T-helper 1 cell treated with Interleukin-12 subunit alpha and Interleukin-12 subunit beta and Interleukin-4 antibody, amounts not matched to agents 30 μg/mL and 1 μg/mL, for 36 hours (primary cell): ENCODE measurements around the gene KNDC1.
"Not testable (repeated sequence)": the region's sequence is repeated elsewhere in the genome, so short reads cannot be mapped to it uniquely, and the experiment has no call there.

Source experiments
- H3K27ac Mint-ChIP-seq: one replicate; pipeline ENCODE4 v1.8.0; 2021; ENCODE audit warnings: mild to moderate bottlenecking, mixed read lengths
- H3K27me3 Mint-ChIP-seq: one replicate; pipeline ENCODE4 v1.8.0; 2021; ENCODE audit warnings: low read depth, mixed read lengths
- H3K36me3 Mint-ChIP-seq: one replicate; pipeline ENCODE4 v1.8.0; 2021; ENCODE audit warnings: low read depth, mixed read lengths
- H3K4me1 Mint-ChIP-seq: one replicate; pipeline ENCODE4 v1.8.0; 2021; ENCODE audit warnings: low read depth, mixed read lengths
- H3K4me3 Mint-ChIP-seq: one replicate; pipeline ENCODE4 v1.8.0; 2021; ENCODE audit warnings: mild to moderate bottlenecking, moderate library complexity, mixed read lengths
- H3K9me3 Mint-ChIP-seq: one replicate; pipeline ENCODE4 v1.8.0; 2021; ENCODE audit warnings: mixed read lengths

Gene KNDC1

DNA sequence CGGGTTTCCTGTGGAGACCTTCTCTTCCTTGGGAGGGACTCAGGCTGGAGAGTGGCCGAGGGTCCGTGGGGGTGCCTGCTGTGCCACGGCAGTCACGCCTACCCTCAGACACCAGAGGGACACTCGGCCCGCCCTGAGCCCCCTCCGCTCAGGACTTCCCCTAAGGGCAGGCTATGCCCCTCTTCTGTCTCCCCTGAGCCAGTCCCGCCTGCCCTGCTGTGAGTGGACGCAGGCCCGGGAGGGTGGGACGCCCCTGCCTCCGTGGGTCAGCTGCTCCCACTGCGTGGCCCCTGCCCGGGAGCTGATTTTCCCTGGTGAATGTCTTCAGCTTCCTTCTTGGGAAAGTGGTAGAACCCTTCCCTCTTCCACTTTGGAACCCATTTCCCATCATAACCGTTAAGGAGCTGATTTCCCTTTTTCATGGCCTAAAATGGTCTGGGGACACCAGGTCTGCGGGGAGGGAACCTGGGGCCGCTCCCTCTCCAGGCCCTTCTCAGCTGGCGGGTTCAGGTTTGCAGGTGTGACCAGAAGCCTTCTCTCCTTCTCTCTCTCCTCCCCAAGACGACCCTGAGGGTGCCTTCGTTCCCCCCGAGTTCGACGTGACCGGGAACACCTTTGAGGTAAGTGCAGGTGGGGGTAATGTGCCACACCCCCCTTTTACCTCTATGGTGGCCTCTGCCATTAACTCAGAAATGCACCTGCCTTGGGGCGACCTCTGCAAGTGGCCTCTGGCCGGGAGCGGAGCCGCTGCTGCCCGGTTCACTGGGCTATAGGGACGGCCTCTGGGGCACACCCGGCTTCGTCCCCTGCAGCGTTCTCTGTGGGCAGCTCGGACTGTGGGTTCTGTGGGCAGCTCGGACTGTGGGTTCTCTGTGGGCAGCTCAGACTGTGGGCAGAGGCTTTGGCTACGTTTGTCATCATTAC is 7.9 kb downstream of the KNDC1 start:
- Mint-ChIP-seq H3K27ac (no peak overlapping the region), H3K9me3 (no peaks in the 10 kb centered on the region), H3K4me1 (no peaks in the 10 kb centered on the region), H3K36me3 (no peaks in the 10 kb centered on the region), H3K27me3 (no peaks in the 10 kb centered on the region), H3K4me3 (no peak overlapping the region)

DNA sequence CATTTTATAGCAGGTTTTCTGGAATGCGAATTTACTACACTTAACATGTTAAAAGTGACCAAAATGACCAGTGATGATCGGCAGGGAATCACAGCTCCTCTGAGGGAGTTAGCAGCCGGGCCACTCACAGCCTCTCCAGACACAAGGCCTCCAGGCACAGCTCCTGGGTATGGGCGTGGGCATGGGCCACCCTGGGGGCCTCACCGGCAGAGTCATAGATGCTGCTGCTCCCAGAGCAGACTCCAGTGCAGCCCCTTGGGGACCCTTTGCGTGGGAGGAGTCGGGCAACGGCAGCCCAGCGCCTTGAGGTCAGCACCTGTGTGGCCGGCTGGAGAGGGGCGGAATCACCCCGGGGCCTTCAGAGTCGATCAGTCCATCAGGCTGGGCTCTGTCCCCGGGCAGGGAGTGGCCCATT is 8.6 kb downstream of the KNDC1 start:
- H3K4me3 Mint-ChIP-seq: no peak overlapping the region
- no peaks in the 10 kb centered on the region for H3K9me3 Mint-ChIP-seq
- H3K27ac Mint-ChIP-seq: no peak overlapping the region
- peaks cover 4% of the 10 kb centered on the region for H3K27me3 Mint-ChIP-seq
- H3K4me1 Mint-ChIP-seq: no peaks in the 10 kb centered on the region
- no peaks in the 10 kb centered on the region for H3K36me3 Mint-ChIP-seq

DNA sequence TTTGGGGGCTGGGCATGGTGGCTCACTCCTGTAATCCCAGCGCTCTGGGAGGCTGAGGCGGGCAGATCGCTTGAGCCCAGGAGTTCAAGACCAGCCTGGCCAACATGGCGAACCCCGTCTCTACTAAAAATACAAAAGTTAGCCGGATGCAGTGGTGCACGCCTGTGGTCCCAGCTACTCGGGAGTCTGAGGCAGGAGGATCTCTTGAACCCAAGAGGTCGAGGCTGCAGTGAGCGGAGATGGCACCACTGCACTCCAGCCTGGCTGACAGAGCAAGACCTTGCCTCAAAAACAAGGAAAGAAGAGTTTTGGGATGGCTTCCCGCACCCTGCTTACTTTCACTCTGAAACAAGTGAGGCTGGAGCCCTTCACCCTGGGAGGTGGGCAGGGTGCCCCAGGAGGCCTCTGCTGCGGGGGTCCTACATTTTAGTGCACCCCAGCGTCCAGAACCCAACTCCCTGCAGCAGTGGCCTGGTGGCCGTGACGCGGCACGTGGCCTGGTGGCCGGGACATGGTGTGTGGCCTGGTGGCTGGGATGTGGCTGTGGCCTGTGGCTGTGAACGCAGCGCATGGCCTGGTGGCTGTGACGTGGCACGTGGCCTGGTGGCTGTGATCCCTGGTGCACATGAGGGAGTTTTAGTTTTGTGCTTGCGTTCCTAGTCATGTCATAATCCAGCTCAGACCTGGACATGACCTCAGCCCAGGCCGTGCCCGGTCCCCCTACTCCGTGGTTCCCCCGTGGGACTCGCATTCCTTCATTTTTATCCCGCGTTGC is 9.3 kb downstream of the KNDC1 start:
- Mint-ChIP-seq H3K27me3 (peaks cover 4% of the 10 kb centered on the region), H3K36me3 (no peaks in the 10 kb centered on the region), H3K4me1 (no peaks in the 10 kb centered on the region), H3K27ac (no peak overlapping the region), H3K9me3 (no peaks in the 10 kb centered on the region), H3K4me3 (no peak overlapping the region)

DNA sequence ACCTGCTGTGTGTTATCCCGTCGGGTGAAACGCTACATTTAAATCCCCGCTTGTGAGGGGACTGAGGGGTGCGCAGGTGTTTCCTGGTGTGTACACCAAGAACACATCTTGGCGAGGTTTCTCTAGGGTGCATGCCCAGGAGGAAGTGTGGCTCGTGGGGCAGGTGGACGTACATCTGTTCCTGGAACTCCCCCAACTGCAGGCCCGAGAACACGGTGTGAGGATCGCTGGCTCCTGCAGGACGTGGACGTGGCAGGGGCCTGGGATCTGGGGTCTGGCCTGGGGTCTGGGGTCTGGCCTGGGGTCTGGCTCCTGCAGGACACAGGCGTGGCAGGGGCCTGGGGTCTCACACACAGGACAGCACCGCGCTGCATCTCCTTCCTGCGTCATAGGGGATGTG is 10.1 kb downstream of the KNDC1 start:
- Mint-ChIP-seq H3K36me3 (no peaks in the 10 kb centered on the region), H3K27me3 (peaks cover 4% of the 10 kb centered on the region), H3K9me3 (no peaks in the 10 kb centered on the region), H3K4me3 (no peak overlapping the region), H3K27ac (no peak overlapping the region), H3K4me1 (no peaks in the 10 kb centered on the region)

DNA sequence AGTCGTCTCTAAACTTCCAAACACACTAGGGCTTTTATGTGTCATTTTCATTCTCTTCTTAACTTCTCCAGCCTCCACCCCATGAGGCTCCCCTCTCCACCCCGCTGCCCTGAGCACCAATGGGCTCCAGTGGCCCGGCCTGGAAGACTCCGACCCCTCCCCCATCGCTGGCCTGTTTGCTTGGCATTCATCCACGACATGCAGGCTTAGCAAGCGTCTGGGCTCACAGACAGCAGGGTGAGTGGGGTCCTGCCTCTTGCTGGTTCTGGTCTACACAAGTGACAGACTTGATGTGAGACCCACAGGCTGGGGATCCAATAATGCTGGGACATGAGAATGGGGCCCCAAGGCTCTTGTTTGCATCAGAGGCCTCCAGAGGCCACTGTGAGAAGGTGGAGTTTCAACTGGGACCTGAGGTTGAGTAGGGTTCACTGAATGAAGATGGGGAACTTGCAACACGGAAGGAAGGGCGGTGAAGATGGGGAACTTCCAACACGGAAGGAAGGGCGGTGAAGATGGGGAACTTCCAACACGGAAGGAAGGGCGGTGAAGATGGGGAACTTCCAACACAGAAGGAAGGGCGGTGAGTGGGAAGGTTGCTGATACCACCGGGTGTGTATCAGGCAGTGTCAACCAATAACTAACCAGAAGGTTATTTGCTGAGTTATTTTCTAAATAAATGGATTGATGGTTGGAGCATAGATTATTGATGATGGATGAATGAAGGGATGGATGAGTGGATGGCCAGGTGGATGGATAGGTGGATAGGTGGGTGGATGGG is 14.0 kb downstream of the KNDC1 start:
- Mint-ChIP-seq H3K27ac (no peak overlapping the region), H3K36me3 (peaks cover 5% of the 10 kb centered on the region), H3K4me1 (no peaks in the 10 kb centered on the region), H3K4me3 (no peak overlapping the region), H3K9me3 (peaks cover 18% of the 10 kb centered on the region), H3K27me3 (peaks cover 4% of the 10 kb centered on the region)

DNA sequence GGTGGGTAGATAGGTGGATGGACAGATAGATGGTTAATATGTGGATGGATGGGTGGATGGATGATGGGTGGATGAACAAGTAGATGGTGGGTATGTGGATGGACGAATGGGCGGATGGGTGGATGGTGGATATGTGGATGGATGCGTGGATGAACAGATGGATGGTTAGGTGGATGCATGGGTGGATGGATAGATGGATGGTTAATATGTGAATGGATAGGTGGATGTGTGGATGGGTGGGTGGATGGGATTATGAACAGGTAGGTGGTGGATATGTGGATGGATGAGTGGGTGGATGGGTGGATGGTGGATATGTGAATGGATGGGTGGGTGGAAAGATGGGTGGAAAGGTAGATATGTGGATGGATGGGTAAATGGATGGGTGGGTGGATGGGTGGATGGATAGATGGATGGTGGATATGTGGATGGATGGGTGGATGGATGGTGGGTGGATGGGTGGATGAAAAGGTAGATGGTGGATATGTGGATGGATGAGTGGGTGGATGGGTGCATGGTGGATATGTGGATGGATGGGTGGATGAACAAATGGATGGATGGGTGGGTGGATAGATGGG is 14.8 kb downstream of the KNDC1 start:
- H3K27me3 Mint-ChIP-seq: peaks cover 4% of the 10 kb centered on the region
- no peak overlapping the region for H3K27ac Mint-ChIP-seq
- H3K4me3 Mint-ChIP-seq: no peak overlapping the region
- H3K36me3 Mint-ChIP-seq: peaks cover 5% of the 10 kb centered on the region
- no peaks in the 10 kb centered on the region for H3K4me1 Mint-ChIP-seq
- H3K9me3 Mint-ChIP-seq: peaks cover 18% of the 10 kb centered on the region

DNA sequence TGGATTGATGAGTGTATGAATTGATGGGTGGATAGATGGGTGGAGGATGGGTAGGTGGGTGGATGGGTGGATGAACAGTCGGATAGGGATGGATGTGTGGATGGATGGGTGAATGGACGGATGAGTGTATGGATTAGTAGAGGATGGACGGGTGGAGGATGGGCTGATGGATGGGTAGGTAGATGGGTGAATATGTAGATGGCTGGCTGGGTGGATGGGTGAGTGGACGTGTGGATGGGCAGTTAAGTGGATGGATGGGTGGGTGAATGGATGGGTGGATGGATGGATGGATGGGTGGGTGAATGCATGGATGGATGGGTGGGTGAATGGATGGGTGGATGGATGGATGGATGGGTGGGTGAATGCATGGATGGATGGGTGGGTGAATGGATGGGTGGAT is 15.6 kb downstream of the KNDC1 start:
- not testable (repeated sequence) for H3K27me3 Mint-ChIP-seq, H3K4me1 Mint-ChIP-seq, H3K4me3 Mint-ChIP-seq, H3K27ac Mint-ChIP-seq, H3K36me3 Mint-ChIP-seq
- H3K9me3 Mint-ChIP-seq: peaks cover 18% of the 10 kb centered on the region

DNA sequence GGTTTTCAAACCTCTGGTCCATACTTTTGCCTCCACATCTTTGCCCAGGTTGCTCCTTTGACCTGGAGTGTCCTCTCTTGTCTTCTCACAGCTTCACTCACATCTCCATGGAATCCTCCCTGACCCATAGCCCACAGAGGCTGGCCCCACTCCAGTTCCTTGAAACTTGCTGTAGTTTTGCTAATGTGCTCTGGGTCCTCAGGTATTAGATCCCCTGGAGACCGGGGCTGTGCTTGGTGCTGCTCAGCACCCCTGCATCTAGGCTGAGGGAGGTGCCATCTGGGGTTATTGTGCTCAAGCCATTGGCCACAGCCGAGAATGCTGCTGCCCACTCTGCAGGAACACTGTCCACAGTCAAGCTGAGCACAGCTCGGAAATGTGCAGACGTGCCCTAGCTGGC is 16.5 kb downstream of the KNDC1 start:
- Mint-ChIP-seq H3K27ac (no peak overlapping the region), H3K9me3 (peaks cover 18% of the 10 kb centered on the region), H3K4me1 (no peaks in the 10 kb centered on the region), H3K36me3 (peaks cover 5% of the 10 kb centered on the region), H3K27me3 (peaks cover 4% of the 10 kb centered on the region), H3K4me3 (no peak overlapping the region)

DNA sequence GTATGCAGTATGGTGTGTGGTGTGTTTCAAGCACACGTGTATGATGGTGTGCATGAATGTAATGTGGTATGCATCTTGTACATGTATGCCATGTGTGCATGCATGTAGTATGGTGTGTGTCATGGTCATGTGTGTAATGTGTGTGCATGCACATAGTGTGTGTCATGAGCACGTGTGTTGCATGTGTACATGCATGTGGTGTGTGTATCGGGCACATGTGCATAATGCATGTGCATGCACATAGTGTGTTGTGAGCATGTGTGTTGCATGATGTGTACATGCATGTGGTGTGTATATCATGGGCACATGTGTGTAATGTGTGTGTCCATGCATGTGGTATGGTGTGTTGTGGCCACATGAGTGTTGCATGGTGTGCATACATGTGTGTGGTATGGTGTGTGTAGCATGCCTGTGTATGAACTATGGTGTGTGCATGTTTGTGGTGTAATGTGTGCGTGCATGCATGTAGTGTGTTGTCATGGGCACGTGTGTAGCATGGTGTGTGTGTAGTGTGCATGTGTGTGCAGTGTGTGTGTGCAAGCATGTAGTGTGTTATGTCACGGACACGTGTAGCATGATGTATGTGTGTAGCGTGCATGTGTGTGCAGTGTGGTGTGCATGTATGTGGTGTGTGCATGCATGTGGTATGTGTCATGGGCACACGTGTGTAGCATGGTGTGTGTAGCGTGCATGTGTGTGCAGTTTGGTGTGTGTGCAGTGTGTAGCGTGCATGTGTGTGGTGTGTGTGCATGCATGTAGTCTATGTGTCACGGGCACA is 17.6 kb downstream of the KNDC1 start:
- Mint-ChIP-seq H3K9me3 (peaks cover 18% of the 10 kb centered on the region), H3K36me3 (peaks cover 5% of the 10 kb centered on the region), H3K4me1 (no peaks in the 10 kb centered on the region), H3K27me3 (peaks cover 4% of the 10 kb centered on the region), H3K4me3 (no peak overlapping the region), H3K27ac (no peak overlapping the region)

DNA sequence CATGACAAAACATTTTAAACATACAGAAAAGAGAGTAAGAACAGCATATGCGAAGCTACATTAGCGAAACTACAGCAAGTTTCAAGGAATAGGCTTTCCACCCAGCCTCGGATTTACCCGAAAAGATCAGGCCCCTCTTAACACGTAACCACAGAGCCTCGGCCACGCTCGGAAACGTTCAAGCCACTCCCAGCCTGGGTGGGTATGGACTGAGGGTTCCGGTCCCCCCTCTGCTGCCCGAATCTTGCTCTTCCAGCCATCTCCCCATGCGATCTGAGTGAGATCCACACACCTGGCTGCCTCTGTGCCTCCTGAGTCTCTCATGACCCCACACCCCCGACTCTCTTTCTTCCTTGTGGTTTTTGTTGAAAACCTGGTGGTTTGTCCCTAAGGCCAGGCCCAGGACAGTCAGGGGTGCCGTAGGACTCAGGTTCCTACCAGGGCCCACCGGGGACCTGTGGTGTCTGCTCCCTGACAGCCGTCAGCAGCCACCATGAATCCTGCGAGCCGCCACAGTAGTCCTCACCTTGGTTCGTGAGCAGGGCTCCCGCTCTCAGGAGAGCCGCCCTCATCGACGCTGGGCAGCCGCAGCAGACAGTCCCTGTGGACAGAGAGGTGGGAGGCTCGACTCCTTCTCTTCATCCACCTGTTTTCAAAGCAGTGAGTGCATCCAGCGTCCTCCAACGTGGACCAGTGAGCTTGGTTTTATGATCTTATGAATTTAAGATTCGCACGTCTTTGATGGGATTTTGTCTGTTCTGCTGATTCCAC is 18.5 kb downstream of the KNDC1 start:
- H3K4me1 Mint-ChIP-seq: no peaks in the 10 kb centered on the region
- peaks cover 18% of the 10 kb centered on the region for H3K9me3 Mint-ChIP-seq
- no peak overlapping the region for H3K27ac Mint-ChIP-seq
- H3K27me3 Mint-ChIP-seq: no peaks in the 10 kb centered on the region
- H3K36me3 Mint-ChIP-seq: peaks cover 5% of the 10 kb centered on the region
- H3K4me3 Mint-ChIP-seq: no peak overlapping the region

DNA sequence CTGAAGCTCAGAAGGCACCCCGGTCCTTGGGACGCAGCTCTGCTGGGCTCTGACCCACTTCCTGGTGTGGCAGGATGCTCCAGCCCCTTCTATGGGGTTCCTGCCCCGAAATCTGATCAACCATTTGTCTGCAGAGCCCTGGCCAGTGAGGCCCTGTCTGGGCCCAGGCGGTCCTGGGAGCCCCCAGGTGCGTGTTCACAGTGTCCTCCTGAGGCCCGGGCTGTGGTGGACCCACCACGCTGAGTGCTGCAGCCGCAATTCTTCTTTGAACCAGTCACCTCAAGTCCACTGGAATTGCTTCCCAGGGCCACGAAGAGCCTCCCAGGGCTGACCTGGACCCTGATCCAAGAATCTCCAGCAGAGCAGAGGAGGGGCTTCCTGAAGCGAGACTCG is 19.1 kb downstream of the KNDC1 start:
- Mint-ChIP-seq H3K9me3 (peaks cover 21% of the 10 kb centered on the region), H3K36me3 (peaks cover 5% of the 10 kb centered on the region), H3K4me1 (no peaks in the 10 kb centered on the region), H3K27ac (no peak overlapping the region), H3K4me3 (no peak overlapping the region), H3K27me3 (no peaks in the 10 kb centered on the region)

DNA sequence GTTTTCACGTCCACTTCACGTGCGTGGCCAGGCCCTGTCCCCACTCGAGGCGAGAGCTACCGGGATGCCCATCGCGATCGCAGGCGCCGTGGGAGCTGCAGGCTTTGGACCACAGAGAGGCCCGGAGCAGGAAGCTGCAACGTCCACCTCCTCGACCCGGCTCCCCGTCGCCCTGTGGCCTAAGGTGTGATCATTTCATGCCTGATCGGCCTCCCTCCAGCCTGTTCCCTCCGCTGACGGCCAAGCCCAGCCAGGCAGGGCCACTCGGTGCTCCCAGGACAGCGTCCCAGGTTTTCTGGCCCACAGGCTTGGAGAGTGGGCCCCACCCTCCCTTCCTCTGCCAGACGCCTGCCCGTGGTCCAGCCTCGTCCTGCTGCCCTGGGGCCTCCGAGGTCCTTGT is 19.6 kb downstream of the KNDC1 start:
- no peak overlapping the region for H3K27ac Mint-ChIP-seq
- no peaks in the 10 kb centered on the region for H3K4me1 Mint-ChIP-seq
- H3K27me3 Mint-ChIP-seq: no peaks in the 10 kb centered on the region
- no peak overlapping the region for H3K4me3 Mint-ChIP-seq
- peaks cover 24% of the 10 kb centered on the region for H3K9me3 Mint-ChIP-seq
- H3K36me3 Mint-ChIP-seq: peaks cover 5% of the 10 kb centered on the region
